HG03280 (cell line): ENCODE results near the gene RHOV.

ENCODE experiments used
- ATAC-seq: cut with Tn5 transposase; IDR thresholded peaks from one replicate; pipeline ENCODE4 v1.9.1; 2021; ENCODE audit warnings: mild to moderate bottlenecking, moderate library complexity; ENCODE audit not compliant: unreplicated experiment

The RHOV gene

GRCh38 chr15:40846841-40847222 is 27.2 kb downstream of the RHOV start:
- ATAC-seq = no peak

GRCh38 chr15:40845511-40846284 is 28.3 kb downstream of the RHOV start:
- ATAC-seq = no peak

- no peak for ATAC-seq
These were observed 29.0 kb downstream of the RHOV start for GRCh38 chr15:40845036-40845435.

GRCh38 chr15:40844696-40845030 is 29.4 kb downstream of the RHOV start:
- no peak for ATAC-seq

GRCh38 chr15:40843885-40844695 is 29.9 kb downstream of the RHOV start, which contains the start of gene SPINT1:
Gene SPINT1 (plus strand): TSS chr15:40844048. CDS start chr15:40844555, 507 bp downstream.
- no peak for ATAC-seq

GRCh38 chr15:40843261-40843884 is 30.7 kb downstream of the RHOV start:
- ATAC-seq = no peak

GRCh38 chr15:40841741-40842140 is 32.3 kb downstream of the RHOV start:
- no peak for ATAC-seq

- ATAC-seq = no peak
These were observed 35.3 kb downstream of the RHOV start for GRCh38 chr15:40838756-40839155.

GRCh38 chr15:40836020-40836419 is 38.0 kb downstream of the RHOV start:
- ATAC-seq = no peak

- ATAC-seq = no peak
These were observed 41.1 kb downstream of the RHOV start for GRCh38 chr15:40832903-40833302.

GRCh38 chr15:40831861-40832260 is 42.2 kb downstream of the RHOV start:
- ATAC-seq = no peak

GRCh38 chr15:40830884-40831283 is 43.1 kb downstream of the RHOV start:
- ATAC-seq = no peak

- ATAC-seq = no peak
These were observed 44.9 kb downstream of the RHOV start for GRCh38 chr15:40829115-40829514.

GRCh38 chr15:40828447-40829036 is 45.5 kb downstream of the RHOV start, which contains the start of gene PPP1R14D:
Gene PPP1R14D (minus strand): TSS chr15:40828708. CDS start chr15:40828641, 67 bp downstream.
- no peak for ATAC-seq

- ATAC-seq = no peak
These were observed 47.5 kb downstream of the RHOV start for GRCh38 chr15:40826423-40827075.

GRCh38 chr15:40825661-40826422 is 48.2 kb downstream of the RHOV start:
- no peak for ATAC-seq

- ATAC-seq = no peak
These were observed 50.3 kb downstream of the RHOV start for GRCh38 chr15:40823572-40824343.
